IPS-NIHi11 (cell line): ENCODE measurements around the gene DAB1.
"Not testable (repeated sequence)": the region's sequence is repeated elsewhere in the genome, so short reads cannot be mapped to it uniquely, and the experiment has no call there.

ENCODE experiments used
- DNase-seq: peaks from one replicate; pipeline ENCODE4 v3.0.0; 2012; ENCODE audit warnings: mixed read lengths, low spot score

DAB1 gene

GRCh38 chr1:57360846-57361407 is 62.9 kb downstream of the DAB1 start:
- DNase-seq, result no peak

GRCh38 chr1:57357462-57357861 is 66.4 kb downstream of the DAB1 start:
- no peak for DNase-seq

GRCh38 chr1:57353654-57354053 is 70.2 kb downstream of the DAB1 start:
- DNase-seq, result no peak

GRCh38 chr1:57350610-57351009 is 73.2 kb downstream of the DAB1 start:
- DNase-seq, result no peak

GRCh38 chr1:57348921-57349320 is 74.9 kb downstream of the DAB1 start:
- no peak for DNase-seq

GRCh38 chr1:57345916-57346315 is 77.9 kb downstream of the DAB1 start:
- DNase-seq, result no peak

- no peak for DNase-seq
Measured at GRCh38 chr1:57344265-57344664, 79.6 kb downstream of the DAB1 start.

- not testable (repeated sequence) for DNase-seq
Measured at GRCh38 chr1:57343298-57343915, 80.5 kb downstream of the DAB1 start.

- no peak for DNase-seq
Measured at GRCh38 chr1:57341721-57342120, 82.1 kb downstream of the DAB1 start.

- DNase-seq, result no peak
Measured at GRCh38 chr1:57340334-57341070, 83.4 kb downstream of the DAB1 start.

GRCh38 chr1:57337623-57338022 is 86.2 kb downstream of the DAB1 start:
- no peak for DNase-seq

GRCh38 chr1:57336793-57337192 is 87.1 kb downstream of the DAB1 start:
- DNase-seq, result no peak

GRCh38 chr1:57331620-57332019 is 92.2 kb downstream of the DAB1 start:
- DNase-seq, result no peak

GRCh38 chr1:57329937-57330336 is 93.9 kb downstream of the DAB1 start:
- no peak for DNase-seq

GRCh38 chr1:57329001-57329527 is 94.8 kb downstream of the DAB1 start:
- DNase-seq, result no peak

GRCh38 chr1:57327946-57328345 is 95.9 kb downstream of the DAB1 start:
- no peak for DNase-seq

- no peak for DNase-seq
Measured at GRCh38 chr1:57327336-57327735, 96.5 kb downstream of the DAB1 start.

- DNase-seq, result no peak
Measured at GRCh38 chr1:57325536-57325935, 98.3 kb downstream of the DAB1 start.

GRCh38 chr1:57325117-57325516 is 98.7 kb downstream of the DAB1 start:
- no peak for DNase-seq

GRCh38 chr1:57324388-57324787 is 99.5 kb downstream of the DAB1 start:
- no peak for DNase-seq

- no peak for DNase-seq
Measured at GRCh38 chr1:57321776-57322175, 102.1 kb downstream of the DAB1 start.

GRCh38 chr1:57319791-57320190 is 104.1 kb downstream of the DAB1 start:
- DNase-seq, result no peak

GRCh38 chr1:57319165-57319564 is 104.7 kb downstream of the DAB1 start:
- DNase-seq, result no peak
